Measurements from ENCODE around the gene HBA2.
"Not testable (repeated sequence)": the region's sequence is repeated elsewhere in the genome, so short reads cannot be mapped to it uniquely, and the experiment has no call there.

The HBA2 gene

GRCh38 chr16:172374-172941, at the start of gene HBA2:
Gene HBA2, plus strand, starts transcription at chr16:172876. Its CDS starts 37 bp downstream, at chr16:172913.
- DNase-seq = not testable (repeated sequence)

DNA sequence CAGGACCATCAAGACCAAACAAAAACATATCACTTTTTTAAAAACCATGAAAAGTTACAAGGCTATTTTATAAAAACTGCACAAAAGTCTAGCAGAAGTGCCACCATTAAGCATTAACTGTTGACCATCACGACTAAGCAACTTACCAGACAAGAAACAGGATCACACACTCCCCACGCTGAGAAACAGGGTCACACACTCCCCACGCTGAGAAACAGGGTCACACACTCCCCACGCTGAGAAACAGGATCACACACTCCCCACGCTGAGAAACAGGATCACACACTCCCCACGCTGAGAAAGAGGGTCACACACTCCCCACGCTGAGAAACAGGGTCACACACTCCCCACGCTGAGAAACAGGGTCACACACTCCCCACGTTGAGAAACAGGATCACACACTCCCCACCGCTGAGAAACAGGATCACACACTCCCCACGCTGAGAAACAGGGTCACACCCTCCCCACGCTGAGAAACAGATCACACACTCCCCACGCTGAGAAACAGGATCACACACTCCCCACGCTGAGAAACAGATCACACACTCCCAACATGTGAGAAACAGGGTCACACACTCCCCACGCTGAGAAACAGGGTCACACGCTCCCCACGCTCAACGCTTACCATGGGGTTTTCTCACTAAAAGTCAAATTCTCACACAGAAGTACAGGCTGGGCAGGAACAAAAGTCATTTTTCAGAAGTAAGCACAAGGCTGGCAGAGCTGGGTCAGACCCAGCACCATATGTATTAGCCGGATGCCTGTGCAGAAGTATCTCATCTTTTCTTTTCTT, 48.9 kb upstream of the HBA2 start:
- not testable (repeated sequence) for DNase-seq

DNA sequence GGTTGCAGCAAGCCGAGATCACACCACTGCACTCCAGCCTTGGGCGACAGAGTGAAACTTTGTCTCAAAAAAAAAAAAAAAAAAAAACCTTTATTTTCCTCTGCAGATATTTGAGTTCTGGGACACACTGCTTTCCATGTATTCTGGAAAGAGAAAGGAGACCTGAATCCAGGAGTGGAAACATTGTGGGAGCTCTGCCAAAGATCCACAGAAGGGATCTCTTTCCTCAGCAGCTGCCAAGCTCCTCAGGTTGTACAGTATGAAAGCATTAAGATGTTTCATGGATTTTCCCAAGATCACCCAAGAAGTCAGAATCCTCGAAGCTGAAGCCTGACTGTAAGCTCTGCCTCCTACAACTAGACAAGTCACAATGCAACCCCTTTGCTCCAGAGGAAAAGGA, 47.7 kb upstream of the HBA2 start:
- DNase-seq = no peak

DNA sequence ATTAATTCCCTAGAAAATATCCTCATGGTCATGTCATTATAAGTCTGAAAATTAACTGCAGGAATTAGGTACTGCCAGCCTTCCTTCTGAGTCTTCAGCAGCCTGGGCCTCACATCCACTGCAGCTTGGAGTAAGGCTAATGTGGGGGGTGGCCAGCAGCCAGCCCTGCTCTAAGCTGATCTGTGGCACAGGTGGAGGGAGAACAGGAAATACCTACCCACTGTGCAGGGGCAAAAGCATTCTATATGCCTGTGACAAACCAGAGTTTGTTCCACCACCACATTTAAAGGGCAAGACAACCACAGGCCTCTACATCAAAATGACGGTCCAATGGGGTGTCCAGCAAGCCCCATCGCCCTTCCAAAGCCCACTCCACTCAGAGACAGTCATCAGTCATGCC, 43.6 kb upstream of the HBA2 start:
- DNase-seq = no peak

GRCh38 chr16:130533-131173, 42.0 kb upstream of the HBA2 start:
- DNase-seq = no peak

DNA sequence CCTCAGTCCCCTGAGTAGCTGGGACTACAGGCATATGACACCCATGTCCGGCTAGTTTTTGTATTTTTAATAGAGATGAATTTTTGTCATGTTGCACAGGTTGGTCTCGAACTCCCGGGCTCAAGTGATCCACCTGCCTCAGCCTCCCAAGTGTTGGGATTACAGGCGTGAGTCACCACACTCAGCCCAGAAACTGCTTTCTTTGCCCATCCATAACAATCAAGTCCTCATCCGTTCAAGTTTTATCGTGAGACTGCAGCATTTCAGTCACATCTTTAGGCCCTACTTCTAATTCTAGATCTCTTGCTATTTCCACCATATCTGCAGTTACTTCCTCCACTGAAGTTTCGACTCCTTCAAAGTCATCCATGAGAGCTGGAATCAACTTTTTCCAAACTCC, 40.6 kb upstream of the HBA2 start:
- no peak for DNase-seq

DNA sequence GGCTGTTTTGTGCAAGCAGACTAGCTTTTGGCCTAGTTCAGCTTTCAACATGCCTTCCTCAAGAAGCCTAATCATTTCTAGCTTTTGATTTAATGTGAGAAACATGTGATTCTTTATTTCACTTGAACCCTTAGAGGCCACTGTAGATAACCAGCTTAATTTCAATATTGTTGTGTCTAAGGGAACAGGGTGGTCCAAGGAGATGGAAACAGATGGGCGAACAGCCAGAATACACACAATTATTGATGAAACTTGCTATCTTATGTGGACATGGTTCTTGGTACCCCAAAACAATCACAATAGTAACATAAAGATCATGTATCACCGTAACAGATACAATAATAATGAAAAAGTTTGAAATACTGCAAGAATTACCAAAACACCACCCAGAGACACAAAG, 39.0 kb upstream of the HBA2 start:
- DNase-seq = no peak

DNA sequence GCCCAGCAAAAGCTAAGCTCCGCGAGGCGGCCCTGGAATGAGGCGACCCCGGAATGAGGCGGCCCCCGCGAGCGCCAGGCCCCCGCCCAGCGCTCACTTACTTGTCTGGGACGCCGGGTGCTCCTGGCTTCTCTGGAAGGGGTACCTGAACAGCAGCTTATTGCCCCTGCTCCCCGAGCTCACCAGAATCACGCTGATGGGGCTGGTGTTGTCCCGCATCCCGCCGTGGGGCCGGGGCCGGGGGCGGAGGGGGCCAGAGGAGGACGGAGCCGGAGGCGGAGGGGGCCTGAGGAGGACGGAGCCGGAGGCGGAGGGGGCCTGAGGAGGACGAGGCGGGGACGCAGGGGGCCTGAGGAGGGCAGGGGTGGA, 34.6 kb upstream of the HBA2 start:
- DNase-seq = peak; percentile 25

GRCh38 chr16:140175-140857, 32.4 kb upstream of the HBA2 start:
- DNase-seq = no peak

DNA sequence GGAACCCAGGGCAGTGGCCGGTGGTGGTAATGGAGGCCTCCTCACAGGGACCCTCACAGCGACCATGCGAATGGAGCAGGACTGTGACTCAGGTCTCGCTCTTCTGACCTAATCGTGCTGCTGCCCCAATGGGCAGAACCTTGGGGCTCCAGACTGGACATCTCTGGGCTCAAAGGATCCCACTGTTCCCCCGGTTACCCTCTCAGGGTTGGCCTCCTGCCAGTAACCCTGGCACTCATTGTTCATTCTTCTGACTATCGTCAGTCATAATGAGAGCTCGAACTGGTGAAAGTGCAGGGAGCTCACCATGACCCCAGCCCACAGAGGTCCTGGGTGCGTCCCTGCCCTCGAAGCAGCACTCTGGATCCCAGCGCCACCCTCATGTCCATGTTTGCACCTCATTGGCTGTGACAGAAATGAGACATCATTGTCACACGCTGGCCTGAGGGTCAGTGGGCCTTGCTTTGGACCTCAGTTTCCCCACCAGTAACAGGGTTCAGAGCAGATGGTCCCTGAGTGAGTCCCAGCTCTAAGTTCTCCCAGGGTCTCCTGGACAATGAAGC, 30.2 kb upstream of the HBA2 start:
- DNase-seq = no peak

DNA sequence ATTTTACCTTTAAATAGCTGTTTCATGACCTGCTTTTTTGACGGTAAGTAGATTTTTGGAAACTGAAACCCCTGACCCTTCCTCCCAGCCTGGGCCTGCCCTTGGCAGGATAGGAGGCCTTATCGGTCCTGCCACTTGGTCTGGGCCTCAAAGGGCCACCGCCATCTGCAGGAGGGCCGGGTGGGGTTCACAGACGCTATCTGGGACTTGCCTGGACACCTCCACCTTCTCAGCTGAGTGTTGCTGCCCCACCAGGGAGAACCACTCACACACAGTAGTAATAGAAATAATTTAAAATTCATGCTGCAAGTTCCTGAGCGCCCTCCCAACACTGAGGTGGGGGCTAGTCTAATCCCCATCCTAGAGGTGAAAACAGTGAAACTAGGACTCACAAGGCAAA, 29.6 kb upstream of the HBA2 start:
- DNase-seq = no peak

DNA sequence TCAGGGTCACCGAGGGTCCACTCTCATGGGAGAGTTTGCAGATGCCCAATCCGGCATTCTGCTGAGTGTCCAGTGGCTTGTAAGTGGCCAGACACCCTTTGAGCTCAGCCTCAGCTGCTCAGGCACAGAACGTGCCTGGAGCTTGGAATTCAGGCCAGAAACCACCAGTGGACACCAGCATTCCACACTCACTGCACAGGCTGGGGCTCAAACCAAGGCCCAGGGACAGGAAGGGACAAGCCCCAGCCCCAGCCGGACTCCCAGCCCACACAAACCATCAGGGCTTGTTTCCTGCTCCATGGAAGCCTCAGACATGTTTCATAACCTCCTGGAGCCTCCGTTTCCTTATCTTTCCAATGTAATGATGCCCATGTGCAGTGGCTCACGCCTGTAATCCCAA, 29.2 kb upstream of the HBA2 start:
- DNase-seq = no peak

GRCh38 chr16:144797-145252, 27.9 kb upstream of the HBA2 start:
- no peak for DNase-seq

GRCh38 chr16:146646-147045, 26.0 kb upstream of the HBA2 start:
- DNase-seq = no peak

- no peak for DNase-seq
Measured at GRCh38 chr16:149024-149660, 23.5 kb upstream of the HBA2 start.

- DNase-seq = no peak
Measured at GRCh38 chr16:152141-153128, 20.2 kb upstream of the HBA2 start, which contains the start of gene HBZ. Gene HBZ, plus strand, starts transcription at chr16:152644. Its CDS starts 266 bp downstream, at chr16:152910.

GRCh38 chr16:153129-153521, 19.6 kb upstream of the HBA2 start:
- DNase-seq = not testable (repeated sequence)

GRCh38 chr16:153550-154216, 19.0 kb upstream of the HBA2 start:
- DNase-seq = not testable (repeated sequence)

DNA sequence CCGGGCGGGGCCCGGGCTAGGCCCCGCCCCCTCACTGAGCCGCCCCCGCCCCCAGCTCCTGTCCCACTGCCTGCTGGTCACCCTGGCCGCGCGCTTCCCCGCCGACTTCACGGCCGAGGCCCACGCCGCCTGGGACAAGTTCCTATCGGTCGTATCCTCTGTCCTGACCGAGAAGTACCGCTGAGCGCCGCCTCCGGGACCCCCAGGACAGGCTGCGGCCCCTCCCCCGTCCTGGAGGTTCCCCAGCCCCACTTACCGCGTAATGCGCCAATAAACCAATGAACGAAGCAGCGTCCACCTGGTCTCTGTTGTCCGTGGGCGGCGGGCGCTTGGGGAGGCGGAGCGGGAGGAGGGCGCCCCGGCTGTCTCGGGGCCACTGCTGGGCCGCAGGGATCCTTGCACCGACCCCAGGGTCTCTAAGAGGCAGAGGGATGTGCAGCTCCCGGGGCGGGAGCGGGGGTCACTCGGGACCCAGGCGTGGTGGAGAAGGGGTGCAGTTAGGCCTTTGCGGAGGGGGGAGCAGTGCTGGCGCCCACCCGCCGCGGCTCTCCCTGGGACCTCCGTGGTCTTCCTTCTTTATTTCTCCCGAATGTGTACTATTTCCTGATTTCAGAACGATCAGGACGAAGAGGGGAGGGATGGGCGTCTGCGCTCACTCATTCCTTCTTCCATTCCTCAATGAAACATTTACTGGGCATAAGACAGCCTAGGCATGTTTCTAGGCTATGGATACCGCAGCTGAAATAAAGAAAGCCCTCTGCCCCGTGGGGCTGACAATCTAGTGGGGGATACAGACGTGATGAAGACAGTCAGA, 18.3 kb upstream of the HBA2 start:
- DNase-seq = peak; percentile 22

DNA sequence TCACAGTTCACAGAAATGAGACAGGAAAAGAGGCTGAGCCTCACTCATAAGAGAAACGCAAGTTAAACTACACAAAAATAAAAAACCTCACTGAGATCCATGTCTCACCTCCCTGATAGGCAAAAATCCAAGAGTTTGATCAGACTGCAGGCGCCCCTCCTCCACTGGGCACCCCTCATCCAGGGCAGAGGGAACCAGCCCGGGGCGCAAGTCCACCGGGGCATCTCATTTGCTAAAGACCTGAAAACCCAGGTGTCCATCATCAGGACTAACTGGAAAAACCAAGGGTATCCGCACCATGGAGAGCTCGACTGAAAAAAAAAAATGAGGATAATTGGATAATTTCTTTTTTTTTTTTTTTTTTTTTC, 17.7 kb upstream of the HBA2 start:
- DNase-seq = no peak
